OCI-LY7 (cell line): ENCODE data around the gene CGNL1.

Source experiments
- CTCF ChIP-seq: fragments of 200-600 bp; sonication (generic); conservative IDR thresholded peaks from 2 replicates; pipeline ENCODE4 v1.5.1; 2014; ENCODE audit warnings: mild to moderate bottlenecking, antibody characterized with exemption, low read length, moderate library complexity, mixed read lengths
- EZH2phosphoT487 ChIP-seq: fragments of 200-600 bp; sonication (generic); IDR thresholded peaks from 2 replicates; pipeline ENCODE4 v1.6.1; 2018; ENCODE audit warnings: low read depth, borderline replicate concordance, mild to moderate bottlenecking, mixed run types, antibody characterized with exemption, low read length, moderate library complexity, mixed read lengths

- TF ChIP-seq CTCF (no peak), EZH2phosphoT487 (no peak)
Measured at GRCh38 chr15:57541271-57541670, 165.0 kb downstream of the CGNL1 start.
